ENCODE data around the gene ITGA5.

Gene ITGA5

DNA sequence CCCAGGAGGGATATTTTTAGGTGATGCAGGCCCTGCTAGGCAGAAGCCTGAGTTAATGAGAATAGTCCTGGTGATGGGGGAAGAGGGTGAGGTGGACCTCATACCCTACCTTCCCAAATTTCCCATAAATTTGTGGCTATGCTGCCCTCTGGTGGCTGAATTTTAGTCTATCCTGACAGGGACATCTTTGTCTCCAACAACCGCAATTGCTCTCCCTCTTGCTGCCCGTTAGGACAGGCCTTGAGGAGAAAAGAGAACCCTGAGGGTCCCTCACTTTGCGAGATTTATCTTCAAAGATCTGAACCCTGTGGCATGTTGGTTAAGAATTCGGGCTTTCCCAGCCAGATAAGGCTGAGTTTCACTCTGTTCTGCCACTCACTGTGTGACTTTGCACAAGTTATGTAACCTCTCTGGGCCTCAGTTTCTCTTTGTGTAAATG lies 24.8 kb downstream of the ITGA5 start:
- no peak overlapping the region for H3K4me3 ChIP-seq (replicated peaks; ENCODE audit: low read depth, low read length)
- H3K36me3 ChIP-seq (ENCODE audit: control insufficient read depth, insufficient read depth, low read length), result no peaks in the 10 kb centered on the region
- no peak for DNase-seq (ENCODE audit: extremely low read depth, insufficient read length)
- TF ChIP-seq, protein P1, sequence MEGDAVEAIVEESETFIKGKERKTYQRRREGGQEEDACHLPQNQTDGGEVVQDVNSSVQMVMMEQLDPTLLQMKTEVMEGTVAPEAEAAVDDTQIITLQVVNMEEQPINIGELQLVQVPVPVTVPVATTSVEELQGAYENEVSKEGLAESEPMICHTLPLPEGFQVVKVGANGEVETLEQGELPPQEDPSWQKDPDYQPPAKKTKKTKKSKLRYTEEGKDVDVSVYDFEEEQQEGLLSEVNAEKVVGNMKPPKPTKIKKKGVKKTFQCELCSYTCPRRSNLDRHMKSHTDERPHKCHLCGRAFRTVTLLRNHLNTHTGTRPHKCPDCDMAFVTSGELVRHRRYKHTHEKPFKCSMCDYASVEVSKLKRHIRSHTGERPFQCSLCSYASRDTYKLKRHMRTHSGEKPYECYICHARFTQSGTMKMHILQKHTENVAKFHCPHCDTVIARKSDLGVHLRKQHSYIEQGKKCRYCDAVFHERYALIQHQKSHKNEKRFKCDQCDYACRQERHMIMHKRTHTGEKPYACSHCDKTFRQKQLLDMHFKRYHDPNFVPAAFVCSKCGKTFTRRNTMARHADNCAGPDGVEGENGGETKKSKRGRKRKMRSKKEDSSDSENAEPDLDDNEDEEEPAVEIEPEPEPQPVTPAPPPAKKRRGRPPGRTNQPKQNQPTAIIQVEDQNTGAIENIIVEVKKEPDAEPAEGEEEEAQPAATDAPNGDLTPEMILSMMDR (IDR thresholded peaks at IDR 0.05; ENCODE audit: insufficient read depth, low read length, poor library complexity, severe bottlenecking), result peak; percentile 71
- H3K27me3 ChIP-seq (replicated peaks; ENCODE audit: control insufficient read depth, insufficient read depth, low read length), result no peaks in the 10 kb centered on the region

DNA sequence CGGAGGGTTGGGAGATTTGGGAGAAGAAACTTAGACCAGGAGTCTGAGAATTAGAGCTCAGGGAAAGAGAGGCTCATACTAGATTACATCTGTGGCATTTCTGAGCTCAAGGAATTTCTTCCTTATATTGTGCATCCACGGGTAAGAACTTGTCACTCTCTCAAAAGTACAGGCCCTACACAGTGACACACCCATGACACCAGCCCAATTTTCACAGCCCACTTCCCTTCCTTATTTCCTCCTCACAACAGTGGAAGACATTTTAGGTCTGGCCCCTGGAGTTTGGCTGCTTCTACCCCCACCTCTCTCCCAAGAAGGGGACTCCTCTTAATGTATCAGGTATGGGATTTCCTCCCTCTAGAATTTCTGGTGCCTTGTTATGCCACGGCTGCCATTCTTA lies 25.3 kb downstream of the ITGA5 start:
- Histone ChIP-seq H3K27me3 (replicated peaks; ENCODE audit: control insufficient read depth, insufficient read depth, low read length) (no peaks in the 10 kb centered on the region), H3K4me3 (replicated peaks; ENCODE audit: low read depth, low read length) (no peak overlapping the region), H3K36me3 (ENCODE audit: control insufficient read depth, insufficient read depth, low read length) (no peaks in the 10 kb centered on the region)
- TF ChIP-seq, protein P1 (IDR thresholded peaks at IDR 0.05; ENCODE audit: insufficient read depth, low read length, poor library complexity, severe bottlenecking), result no peak
- DNase-seq (ENCODE audit: extremely low read depth, insufficient read length), result no peak

DNA sequence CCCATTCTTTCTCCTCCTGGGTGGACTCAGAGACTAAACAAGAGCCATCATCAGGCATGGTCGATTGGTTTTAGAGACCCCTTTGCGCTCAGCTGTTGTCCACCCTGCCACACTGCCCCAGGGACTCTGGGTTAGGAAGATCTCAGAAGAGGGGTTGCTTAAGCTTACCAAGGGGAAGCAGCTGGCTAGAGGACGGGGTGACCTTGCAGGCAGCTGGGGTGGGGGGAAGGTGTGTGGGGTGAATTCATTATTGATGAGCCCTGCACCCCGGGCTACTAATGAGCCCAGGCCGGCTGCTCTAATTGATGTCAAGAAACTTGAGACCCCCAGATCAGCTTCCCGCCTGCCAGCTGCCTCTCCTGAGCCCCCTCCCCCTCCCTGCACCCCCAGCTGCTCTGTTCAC lies 25.9 kb downstream of the ITGA5 start:
- TF ChIP-seq, protein P1 (IDR thresholded peaks at IDR 0.05; ENCODE audit: insufficient read depth, low read length, poor library complexity, severe bottlenecking), result no peak
- no peak overlapping the region for H3K4me3 ChIP-seq (replicated peaks; ENCODE audit: low read depth, low read length)
- no peaks in the 10 kb centered on the region for H3K36me3 ChIP-seq (ENCODE audit: control insufficient read depth, insufficient read depth, low read length)
- DNase-seq (ENCODE audit: extremely low read depth, insufficient read length), result no peak
- H3K27me3 ChIP-seq (replicated peaks; ENCODE audit: control insufficient read depth, insufficient read depth, low read length), result no peaks in the 10 kb centered on the region

DNA sequence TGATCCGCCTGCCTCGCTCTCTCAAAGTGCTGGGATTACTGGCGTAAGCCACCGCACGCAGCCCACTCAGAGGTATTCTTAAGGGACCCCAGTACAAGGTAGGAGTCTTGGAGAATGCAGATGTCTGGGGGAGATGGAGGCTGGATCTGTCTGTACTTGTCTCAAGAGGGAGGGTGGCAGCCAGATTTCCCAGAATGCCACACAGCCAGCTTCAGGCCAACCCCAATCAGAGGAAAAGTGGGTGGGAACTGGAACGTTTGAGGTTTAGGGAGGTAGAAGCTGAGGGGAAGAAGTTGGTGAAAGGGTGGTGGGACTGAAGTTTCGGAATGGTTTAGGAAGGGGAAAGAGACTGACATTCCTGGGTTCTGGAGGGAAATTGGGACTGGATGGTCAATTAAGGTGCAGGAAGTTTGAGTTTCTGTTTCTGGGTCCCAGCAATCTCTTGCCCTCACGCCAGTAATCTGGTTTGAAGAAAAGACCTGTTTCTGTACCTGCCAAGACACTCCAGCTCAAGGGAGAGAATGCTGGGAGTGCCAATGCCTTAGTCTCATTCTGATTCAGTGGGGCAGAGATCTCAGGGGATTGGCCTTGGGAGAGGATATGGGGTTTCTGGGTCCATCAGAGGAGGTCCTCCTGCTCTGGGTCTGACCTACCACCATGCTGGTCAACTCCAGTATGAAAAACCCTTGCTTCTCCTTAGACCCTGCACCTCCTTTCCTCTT lies 26.4 kb downstream of the ITGA5 start:
- H3K27me3 ChIP-seq (replicated peaks; ENCODE audit: control insufficient read depth, insufficient read depth, low read length), result no peaks in the 10 kb centered on the region

DNA sequence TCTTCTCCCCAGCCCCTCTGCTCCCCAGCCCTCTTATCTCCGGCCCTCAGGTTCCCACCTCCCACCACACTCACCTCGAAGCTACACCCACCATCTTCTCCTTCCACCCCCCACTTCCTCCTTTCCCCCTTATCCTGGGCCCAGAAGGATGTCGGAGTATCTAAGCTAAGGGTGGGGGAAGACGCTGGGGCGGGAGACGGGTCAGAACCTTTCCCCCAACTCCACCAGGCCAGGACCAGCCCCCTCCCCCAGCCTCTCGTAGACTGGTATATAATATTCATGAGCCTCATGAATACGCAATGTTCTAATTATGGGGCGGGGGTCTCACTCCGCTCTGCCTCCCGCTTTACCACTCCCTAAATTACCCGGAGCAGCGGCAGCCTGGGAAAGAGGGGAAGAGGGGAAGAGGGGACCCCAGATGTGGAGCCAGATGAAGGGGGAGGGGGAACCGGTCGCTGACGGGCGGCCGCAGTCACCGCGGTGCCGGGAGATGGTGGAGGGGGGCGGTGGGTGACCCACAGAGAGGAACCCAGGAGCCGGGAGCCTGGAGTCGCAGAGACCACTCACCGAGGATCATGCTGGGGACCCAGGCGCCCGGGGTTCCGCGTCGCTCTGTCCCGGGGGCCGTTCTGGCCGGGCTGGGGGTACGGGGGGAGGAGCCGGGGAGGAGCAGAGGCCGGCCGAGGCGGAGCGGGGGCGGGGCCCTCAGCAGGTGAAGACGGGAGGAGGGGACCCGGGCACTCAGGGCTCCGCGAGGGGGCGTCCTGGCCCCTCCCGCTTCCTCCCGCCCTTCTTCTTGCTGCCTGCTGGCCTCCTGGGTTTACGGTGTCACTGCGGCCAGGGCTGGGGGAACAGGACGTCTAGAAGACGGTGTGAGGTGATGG lies 28.2 kb downstream of the ITGA5 start:
- TF ChIP-seq, protein P1 (IDR thresholded peaks at IDR 0.05; ENCODE audit: insufficient read depth, low read length, poor library complexity, severe bottlenecking), result peak; percentile 66
- peak; percentile 75 for DNase-seq (ENCODE audit: extremely low read depth, insufficient read length)
- no peaks in the 10 kb centered on the region for H3K27me3 ChIP-seq (replicated peaks; ENCODE audit: control insufficient read depth, insufficient read depth, low read length)
- H3K4me3 ChIP-seq (replicated peaks; ENCODE audit: low read depth, low read length), result peak overlapping the region; percentile 66
- no peaks in the 10 kb centered on the region for H3K36me3 ChIP-seq (ENCODE audit: control insufficient read depth, insufficient read depth, low read length)

More for the DNA sequence above, 26.4 kb downstream of the ITGA5 start:
- DNase-seq (ENCODE audit: extremely low read depth, insufficient read length), result no peak
- no peaks in the 10 kb centered on the region for H3K36me3 ChIP-seq (ENCODE audit: control insufficient read depth, insufficient read depth, low read length)
- H3K4me3 ChIP-seq (replicated peaks; ENCODE audit: low read depth, low read length), result no peak overlapping the region
- TF ChIP-seq, protein P1 (IDR thresholded peaks at IDR 0.05; ENCODE audit: insufficient read depth, low read length, poor library complexity, severe bottlenecking), result no peak

Data from GM06990 (cell line).